Urothelium cell line (cell line): ENCODE data around the gene DMD.
"Not testable (repeated sequence)": the region's sequence is repeated elsewhere in the genome, so short reads cannot be mapped to it uniquely, and the experiment has no call there.

ENCODE experiments used
- DNase-seq: peaks from one replicate; pipeline ENCODE4 v3.0.0; 2011; ENCODE audit warnings: low spot score, mixed read lengths
- FAIRE-seq: peaks from 2 replicates; lab custom pipeline; 2011; peaks lifted over from hg19 to GRCh38; lab: Jason Lieb, UNC

DMD gene

DNA sequence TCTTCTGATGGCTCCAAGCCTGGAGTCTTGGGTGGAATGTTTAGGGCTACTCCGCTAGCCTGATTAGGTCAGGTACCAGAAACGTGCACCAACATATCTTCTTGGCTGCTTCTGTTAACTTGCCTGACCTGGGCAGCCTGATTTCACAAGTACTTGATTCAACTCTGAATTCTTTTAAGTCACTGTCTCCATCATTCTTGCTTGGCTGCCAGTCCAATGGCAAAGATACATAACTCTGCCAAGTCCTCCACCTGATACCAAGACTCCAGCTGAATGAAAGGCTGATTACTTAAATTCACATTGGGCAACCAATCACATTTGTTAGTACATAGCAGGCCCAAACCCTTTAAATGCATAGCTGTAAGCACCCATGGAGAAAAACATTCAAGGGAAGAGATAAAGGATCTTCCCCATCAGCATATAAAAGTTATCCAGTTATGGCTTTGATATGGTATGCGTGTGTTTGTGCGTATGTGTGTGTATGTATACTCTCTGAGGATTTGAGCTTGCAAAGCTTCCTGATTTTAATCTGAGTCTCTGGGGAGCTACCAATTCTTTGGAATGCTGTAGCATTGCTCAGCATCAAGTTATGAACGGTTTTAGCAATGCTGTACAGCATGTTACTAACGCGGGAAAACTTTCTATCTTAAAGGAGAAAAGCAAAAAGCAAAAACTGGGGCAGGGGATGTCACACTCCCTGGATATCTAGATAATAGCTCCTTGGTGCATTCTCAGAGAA lies 917.2 kb downstream of the DMD start:
- FAIRE-seq (no peak), DNase-seq (no peak)

DNA sequence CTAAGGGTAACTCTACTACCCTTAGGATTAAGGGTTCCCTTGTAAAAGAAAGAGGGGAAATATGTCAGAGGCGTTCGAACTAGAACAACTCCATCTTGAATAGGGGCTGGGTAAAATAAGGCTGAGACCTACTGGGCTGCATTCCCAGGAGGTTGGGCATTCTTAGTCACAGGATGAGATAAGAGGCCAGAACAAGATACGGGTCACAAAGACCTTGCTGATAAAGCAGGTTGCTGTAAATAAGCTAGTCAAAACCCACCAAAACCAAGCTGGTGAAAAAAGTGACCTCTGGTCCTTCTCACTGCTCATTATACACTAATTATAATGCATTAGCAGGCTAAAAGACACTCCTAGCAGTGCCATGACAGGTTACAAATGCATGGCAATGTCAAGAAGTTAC lies 922.0 kb downstream of the DMD start:
- DNase-seq = no peak
- FAIRE-seq = no peak

DNA sequence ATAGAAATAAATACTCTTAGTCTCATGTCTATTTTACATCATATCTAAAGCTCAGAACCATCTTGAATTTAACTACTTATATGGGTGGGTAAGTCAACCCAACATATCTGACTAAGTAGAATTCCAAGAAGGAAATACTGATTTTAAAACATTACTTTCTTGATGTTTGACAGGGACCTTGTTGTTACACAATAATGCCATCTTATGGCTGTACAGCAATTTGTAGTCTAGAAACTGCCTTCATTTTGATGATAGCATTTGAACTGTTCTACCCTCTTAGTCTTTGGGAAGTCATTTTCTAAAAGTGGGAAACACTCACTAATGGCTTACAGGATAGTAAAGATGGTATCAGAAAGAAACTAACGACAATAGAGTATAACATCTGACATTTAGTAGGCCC lies 929.5 kb downstream of the DMD start:
- FAIRE-seq (no peak), DNase-seq (no peak)

DNA sequence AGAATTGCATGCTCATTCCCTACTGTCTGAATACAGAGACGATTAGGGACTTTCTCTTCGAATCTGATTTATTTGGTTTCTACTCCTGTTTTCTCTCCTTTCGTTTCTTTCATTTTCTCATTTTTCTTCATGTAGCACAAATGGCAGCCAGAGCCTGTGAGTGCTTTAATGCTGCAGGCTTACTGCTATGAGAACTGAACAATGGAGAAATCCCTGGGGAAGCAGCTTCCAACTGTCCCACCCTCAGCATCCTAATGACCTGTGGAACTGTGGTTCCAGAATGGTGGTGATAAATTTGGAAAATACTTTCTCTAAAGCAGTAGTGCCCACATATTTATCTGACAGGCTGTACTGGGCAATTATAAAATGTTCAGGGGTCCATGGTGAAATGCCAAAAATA lies 930.4 kb downstream of the DMD start:
- no peak for FAIRE-seq
- no peak for DNase-seq

DNA sequence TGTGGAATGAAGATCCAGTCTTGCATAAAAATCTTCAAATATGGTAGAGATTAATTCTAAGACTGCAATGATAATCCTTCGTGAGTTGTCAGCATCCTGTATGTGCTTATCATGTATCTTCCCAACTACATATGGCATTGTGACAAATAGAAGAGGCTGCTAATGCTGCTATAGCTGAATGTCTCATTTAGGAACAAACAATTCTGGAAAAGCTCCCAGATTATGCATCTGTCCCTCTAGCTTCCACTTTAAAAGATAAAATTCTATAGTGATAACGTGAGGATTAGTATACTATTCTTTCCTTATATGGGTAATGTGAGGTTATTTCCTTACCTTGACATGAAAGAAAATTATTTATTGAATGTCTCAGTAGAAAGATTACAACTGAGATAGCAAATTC lies 930.9 kb downstream of the DMD start:
- no peak for FAIRE-seq

DNA sequence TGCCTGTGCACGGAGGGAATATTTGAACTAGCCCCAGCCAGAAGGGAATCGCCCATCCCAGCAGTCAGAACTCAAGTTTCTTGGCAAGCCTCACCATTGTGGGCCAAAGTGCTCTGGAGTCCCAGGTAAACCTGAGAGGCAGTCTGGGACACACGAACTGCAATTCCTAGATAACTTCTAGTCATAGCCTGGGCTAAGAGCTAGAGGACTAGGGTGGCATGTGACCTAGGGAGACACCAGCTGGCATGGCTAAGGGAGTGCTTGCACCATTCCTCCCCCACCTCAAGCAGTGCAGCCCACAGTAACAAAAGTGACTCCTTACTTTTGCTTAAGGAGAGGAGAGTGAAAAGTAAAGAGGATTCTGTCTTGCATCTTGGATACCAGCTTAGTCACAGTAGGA lies 935.2 kb downstream of the DMD start:
- no peak for FAIRE-seq

More for the DNA sequence above, 930.9 kb downstream of the DMD start:
- DNase-seq = no peak

DNA sequence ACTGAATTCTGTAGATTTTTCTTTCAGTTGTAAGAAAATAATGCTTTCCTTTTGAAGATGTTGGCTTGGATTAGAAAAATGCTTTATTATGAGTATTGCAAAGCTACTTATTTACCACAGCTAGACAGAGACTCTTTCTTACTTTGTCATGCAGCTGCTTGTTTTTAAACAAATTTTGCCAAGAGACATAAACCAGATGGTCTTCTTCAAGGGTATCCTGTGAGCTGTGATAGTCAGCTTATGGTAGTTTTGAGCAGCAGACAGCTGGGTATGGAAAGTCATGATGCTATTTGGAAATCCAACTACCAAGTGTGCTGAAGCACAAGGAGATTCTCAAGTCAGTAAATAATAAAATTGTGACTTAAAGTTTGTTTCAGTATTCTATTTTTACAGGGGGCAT lies 941.5 kb downstream of the DMD start:
- FAIRE-seq = no peak
- no peak for DNase-seq

More for the DNA sequence above, 935.2 kb downstream of the DMD start:
- no peak for DNase-seq

DNA sequence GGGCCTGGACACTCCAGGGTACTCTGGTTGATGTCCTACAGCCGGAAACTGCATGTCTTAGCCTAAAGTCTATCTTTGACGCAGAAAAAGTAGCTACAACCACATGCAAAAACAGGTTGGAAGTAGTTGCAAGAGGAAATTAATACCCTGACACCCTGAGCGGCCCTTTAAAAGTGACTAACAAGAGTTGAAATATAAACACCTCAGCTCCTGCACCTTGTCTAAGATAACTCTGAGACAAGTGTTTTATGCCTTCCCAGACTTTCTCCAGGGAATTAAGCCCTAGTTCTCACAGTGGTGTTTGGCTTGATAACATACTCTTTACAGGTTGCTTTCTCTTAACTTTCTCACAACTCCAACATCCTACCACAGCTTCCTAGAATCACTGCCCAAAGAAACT lies 943.1 kb downstream of the DMD start:
- no peak for FAIRE-seq

DNA sequence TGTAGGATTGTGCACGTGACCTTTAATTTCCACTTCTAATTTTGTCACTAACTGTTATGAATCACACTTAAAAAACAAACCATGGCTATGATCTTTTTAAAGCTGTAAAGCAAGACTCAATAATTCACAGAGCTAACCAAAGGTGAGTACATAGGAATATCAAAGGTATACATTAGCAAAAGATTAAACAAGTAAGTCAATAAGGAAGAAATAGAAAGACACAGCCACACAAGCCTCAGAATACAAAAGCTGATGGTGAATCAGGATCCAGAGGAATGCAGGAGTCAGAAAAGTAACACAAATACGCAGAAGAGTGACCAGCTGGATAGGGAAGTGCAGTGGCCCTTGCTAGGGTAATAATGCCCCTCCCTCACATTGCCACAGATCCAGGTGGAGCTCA lies 943.6 kb downstream of the DMD start:
- no peak for DNase-seq
- FAIRE-seq = no peak

More for the DNA sequence above, 943.1 kb downstream of the DMD start:
- DNase-seq = no peak

DNA sequence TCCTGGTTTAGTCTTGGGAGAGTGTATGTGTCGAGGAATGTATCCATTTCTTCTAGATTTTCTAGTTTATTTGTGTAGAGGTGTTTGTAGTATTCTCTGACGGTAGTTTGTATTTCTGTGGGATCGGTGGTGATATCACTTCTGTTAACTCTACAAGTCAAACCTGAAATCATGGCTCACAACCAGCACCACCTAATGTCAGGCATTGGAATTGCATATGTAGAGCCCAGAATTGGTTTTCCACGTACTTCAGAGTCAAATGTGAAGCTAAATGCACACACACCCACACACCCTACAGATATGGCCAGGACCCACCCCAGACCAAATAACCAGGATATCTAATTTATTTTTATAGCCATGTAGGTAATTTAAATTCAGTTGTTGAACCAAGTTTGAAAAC lies 964.7 kb downstream of the DMD start:
- not testable (repeated sequence) for FAIRE-seq, DNase-seq

DNA sequence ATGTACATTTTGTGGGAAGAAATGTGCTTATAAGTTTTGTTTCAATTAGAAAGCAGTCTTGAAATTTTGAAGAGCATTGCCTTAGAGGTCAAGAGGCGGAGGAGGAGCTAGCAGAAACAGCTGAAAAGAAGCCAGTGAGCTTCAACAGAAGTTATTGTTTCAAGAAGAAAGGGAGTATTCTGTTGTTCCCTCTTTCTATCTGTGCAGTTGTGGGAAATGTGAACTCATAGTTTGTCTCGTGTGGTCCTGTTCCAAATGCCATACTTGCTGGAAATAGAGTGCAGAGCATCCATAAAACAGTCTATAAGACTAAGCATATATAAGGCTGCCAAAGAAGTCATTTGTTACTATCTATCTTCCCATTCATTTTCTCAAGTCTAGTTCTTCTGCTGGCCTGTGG lies 1015.7 kb downstream of the DMD start:
- no peak for DNase-seq
- FAIRE-seq = no peak

DNA sequence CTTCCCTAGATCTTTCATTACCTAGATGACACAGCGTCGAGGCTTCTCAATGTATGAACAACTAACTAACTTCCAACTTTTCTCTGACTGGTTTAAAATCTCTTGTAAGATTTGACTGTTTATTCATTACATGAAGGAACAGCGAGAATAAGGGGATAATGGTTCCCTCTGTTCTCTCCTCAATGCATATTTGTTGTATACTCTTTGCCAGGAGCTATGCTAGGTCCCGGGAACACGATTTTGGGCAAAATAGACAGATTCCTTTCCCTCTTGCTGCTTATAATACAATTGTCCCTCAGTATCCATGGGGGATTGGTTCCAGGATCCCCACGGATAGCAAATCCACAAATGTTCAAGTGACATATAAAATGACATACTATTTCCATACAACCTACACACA lies 1020.0 kb downstream of the DMD start:
- DNase-seq (no peak), FAIRE-seq (no peak)

DNA sequence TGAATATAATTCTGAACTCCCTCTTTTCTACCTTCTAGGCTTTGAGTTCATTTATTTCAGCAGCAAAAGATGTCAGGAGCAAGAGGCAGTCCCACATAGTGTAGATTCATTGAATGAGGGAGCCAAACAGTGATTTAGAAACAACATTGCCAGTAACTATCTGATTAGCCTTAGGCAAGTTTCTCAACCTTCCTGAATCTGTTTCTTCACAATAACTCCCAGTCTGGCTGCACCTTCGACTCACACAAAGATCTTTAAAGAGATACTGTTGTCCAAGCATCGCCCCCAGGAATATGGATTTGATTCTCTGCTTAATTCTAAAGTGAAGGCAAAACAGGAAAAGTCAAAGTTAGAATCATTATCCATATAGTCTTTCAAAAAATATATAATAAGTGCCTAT lies 1026.2 kb downstream of the DMD start:
- FAIRE-seq (no peak), DNase-seq (no peak)

DNA sequence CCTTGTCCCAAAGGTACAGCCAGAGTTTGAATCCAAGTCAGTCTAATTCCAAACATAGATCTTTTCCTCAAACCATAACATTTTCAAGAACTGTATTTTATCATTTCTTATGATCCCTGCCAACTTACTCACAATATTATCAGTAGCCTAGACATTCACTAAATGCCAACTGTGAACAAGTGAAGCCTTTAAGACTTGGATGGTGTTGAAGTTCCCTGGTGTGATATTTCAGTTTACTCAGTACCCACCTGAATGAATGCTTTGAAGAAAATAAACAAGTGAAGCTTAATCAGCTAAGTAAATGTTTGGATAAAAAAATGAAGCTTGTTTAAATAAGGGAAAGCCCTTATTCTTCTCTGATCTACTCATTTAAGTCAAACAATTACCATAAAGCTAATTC lies 1028.3 kb downstream of the DMD start:
- FAIRE-seq = no peak
- no peak for DNase-seq

DNA sequence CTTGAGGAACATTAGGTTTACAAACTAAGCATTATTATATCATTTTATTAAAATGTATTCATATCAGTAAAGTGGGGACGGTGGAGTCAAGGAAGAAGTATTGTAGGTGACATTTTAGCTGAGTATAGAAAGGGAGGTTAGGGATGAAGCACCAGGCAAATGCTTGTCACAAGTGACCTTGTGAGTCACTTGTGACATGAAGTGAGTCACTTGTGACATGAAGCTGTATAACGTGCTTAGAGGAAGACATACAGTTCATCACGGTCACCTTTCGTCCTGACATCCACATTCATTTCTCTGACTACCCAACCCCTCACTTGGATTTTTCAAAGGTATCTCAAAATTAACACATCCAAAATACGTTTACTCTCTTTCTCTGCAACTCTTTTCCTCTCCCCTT lies 1034.8 kb downstream of the DMD start:
- no peak for FAIRE-seq

DNA sequence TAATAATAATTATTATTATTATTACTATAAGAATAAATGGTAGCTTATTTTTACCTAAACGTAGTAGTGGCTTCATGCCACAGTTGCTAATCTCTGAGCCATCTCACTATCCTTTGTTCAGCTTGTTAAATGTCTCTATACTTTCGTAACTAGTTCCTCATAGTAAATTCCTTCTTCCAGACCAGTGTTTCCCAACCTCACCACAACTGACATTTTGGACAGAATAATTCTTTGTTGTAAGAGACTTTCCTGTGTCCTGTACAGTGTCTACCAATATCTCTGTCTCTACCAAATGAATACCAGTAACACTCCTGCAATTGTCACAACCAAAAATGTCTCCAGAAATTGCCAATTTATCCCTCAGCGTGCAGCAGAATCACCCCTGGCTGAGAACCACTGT lies 1040.9 kb downstream of the DMD start:
- FAIRE-seq = no peak
- DNase-seq = no peak

More for the DNA sequence above, 1034.8 kb downstream of the DMD start:
- no peak for DNase-seq

DNA sequence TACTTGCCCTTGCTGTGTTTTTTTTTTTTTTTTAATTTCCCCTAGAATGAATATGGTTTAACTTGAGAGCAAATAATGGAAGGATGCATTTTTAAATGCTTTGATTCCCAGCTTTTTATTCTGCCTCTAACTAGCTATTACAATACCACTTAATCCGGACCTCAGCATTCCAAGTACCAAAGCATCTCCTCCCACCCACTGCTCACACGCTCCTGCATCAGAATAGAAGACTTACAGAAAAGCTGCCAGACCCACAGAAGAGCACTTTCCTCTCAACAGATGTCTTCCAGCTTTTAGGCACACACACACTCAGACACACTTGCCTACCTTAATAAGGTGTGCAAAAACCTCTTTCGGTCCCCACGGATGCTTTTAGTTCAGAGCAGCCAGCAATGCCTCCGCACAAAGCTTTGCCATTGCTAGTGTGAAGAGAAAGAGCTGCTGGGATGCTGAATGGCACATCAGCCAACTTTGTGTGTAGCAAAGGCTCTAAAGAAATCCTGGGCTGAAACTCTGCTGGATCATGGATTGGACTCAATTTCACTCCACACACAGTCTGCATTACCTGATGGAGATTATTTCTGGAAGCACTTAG lies 1056.2 kb downstream of the DMD start:
- FAIRE-seq = no peak
- no peak for DNase-seq

DNA sequence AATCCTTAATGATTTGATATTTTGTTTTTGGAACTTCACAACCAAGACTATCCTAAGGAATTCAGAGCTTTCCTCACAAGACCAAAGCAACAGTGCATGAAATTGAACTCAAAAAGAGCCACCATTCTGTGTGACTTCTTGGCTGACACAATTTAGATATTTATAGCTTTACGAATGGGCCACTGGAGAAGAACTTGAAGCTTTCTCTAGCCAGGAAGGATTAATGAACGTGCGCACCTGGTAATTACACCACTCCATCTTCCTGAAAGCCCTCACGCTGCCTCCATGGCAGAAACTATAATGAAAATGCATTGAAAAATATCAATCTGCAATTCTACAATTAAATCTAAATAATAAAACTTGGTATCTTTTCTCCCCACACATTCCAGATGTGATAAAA lies 1057.8 kb downstream of the DMD start:
- DNase-seq = no peak
- FAIRE-seq = no peak

DNA sequence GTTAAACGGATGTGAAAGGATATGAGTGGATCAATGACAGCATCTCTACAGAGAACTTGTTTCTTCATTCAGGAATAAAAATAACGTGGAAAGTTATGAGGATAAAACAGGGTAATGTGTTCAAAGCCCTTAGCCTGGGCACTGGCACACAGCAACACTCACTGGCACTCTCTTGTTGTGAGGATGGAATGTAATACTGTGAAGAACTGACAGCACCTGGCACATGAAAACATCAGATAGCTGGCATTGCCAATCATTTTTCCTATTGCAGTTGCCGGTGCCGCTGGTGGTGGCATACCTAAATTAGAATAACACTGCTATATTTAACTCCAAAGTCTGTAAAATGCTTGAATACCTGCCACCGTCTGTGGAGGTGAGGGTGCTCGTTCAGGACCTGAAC lies 1061.2 kb downstream of the DMD start:
- DNase-seq (no peak), FAIRE-seq (no peak)

DNA sequence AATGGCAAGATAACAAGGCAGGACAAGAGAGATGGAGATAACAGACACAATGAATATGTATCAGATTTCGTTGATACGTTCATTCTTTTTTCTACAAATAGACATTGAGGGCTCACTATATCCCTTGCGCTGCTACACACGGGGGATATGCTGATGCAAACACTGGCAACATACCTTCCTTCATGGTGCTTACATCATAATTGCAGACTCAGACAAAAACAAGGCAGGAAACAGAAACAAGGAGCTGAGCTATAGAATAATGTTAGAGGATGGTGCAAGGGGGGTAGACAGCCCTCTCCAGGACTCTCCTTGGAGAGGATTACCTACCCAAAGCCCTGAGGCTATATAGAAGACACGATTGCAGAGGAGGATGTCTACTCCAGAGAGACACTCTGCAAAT lies 1069.5 kb downstream of the DMD start:
- DNase-seq = no peak

DNA sequence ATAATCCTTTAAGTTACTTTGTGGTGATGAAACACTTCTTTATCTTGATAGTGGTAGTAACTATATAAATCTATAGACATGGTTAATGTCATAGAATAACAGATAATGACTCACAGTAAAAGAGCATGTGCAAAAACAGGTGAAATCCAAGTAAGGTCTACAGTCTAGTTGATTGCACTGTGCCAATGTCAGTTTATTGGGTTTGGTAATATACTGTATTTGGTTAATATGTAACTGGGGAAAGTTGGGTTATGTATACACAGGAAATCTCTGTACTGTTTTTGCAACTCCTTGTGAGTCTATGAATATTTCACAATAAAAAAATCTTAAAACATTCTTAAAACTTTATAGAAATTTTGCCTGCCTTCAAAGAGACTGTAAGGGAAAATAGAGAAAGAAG lies 1071.9 kb downstream of the DMD start:
- FAIRE-seq = no peak
- DNase-seq = no peak

More for the DNA sequence above, 1069.5 kb downstream of the DMD start:
- FAIRE-seq = no peak

DNA sequence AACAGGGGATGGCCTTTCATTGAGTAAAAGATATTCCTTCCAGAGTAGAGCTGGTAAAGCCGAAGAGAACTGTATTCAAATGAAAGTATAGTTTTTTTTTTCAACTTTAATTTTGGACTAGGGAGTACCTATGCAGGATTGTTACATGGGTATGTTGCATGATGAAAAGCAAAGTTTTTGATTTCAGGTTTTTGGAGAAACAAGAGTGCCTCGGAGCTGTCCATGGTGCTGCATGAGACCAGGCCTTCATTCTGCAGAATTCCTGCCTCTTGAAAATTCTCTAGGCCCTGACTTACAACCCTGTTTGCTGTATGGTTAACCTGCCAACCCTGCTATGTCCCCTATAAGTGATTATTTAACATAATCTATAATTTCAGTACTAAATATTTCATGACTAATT lies 1073.8 kb downstream of the DMD start:
- FAIRE-seq = no peak
- DNase-seq = no peak

DNA sequence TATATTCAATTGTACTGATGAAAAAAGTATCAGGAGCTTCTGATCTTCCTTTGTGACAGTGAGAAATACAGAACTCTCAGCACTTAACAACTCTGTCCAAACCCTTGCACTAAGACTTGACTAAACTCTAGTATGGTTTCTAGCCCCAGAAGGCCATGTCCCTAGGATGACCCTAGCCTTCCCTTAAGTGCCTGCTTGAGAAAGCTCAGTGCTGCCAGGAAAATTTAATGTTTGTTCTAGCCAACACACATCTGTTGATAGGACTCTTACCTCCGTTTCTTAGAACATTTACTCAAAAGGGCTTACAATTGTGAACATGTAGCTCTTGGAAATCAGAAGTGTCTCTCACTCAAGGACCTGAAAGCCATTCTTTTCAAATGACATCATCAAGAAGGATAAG lies 1084.4 kb downstream of the DMD start:
- DNase-seq = no peak
- FAIRE-seq = no peak
